Measurements from ENCODE around the gene DGLUCY.

The DGLUCY gene

DNA sequence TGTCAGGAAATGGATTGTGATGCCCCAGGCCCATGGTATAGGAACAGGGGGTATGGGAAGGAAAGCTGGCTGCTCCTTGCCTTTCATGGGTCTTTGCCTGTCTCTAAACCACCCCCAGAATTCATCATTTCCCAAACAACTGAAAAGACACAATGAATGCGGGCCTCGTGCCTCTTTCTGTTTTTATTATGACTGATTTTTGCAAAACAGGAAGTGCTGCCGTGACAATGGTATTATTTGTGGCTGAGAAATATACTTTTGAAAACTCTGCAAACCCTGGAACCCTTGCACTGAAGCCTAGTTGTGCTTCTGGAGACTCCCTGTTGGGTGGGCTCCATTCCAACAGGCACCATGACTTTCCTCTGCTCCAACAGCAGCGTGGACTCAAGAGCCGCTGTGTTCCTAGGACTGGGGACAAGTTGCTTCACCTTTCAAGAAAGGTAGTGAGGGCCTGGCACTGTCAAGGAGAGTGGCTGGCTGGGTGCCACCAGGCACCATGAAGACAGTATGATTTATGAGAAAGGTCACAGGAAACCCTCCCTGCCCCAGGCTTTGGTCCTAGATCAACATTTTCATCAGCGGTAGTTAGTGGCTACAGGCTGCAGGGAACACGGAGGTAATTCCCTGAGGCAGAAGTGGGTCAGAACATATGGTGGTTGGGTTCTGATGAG is 4.8 kb upstream of the DGLUCY start:
- Histone ChIP-seq H3K9me3 (ENCODE audit: control insufficient read depth, insufficient read depth, low read depth, low read length) (no peaks in the 10 kb centered on the region), H3K27ac (ENCODE audit: low read depth, low read length) (no peak overlapping the region), H3K4me1 (ENCODE audit: control insufficient read depth, insufficient read depth, low read length) (peaks cover 9% of the 10 kb centered on the region), H3K27me3 (ENCODE audit: control insufficient read depth, insufficient read depth, low read length) (no peaks in the 10 kb centered on the region), H3K4me3 (ENCODE audit: low read depth, low read length) (no peak overlapping the region), H3K9ac (ENCODE audit: low read length) (no peak overlapping the region), H3K36me3 (ENCODE audit: control insufficient read depth, insufficient read depth, low read length) (no peaks in the 10 kb centered on the region)

DNA sequence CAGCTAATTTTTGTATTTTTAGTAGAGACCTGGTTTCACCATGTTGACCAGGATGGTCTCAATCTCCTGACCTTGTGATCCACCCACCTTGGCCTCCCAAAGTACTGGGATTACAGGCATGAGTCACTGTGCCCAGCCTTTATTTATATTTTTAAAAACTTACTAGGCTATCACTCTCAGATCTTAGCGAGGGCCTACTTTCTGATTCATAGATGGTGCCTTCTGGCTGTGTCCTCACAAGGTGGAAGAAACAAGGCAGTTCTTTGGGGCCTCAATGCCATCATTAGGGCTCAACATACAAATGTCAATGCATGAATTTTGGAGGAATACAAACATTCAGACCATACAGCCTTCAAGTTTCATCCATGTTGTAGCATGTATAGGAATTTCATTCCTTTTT is 2.4 kb upstream of the DGLUCY start:
- H3K9ac ChIP-seq (ENCODE audit: low read length) = no peak overlapping the region
- no peak overlapping the region for H3K4me3 ChIP-seq (ENCODE audit: low read depth, low read length)
- H3K27ac ChIP-seq (ENCODE audit: low read depth, low read length) = no peak overlapping the region
- peaks cover 23% of the 10 kb centered on the region for H3K4me1 ChIP-seq (ENCODE audit: control insufficient read depth, insufficient read depth, low read length)
- H3K27me3 ChIP-seq (ENCODE audit: control insufficient read depth, insufficient read depth, low read length) = no peaks in the 10 kb centered on the region
- H3K36me3 ChIP-seq (ENCODE audit: control insufficient read depth, insufficient read depth, low read length) = no peaks in the 10 kb centered on the region
- H3K9me3 ChIP-seq (ENCODE audit: control insufficient read depth, insufficient read depth, low read depth, low read length) = no peaks in the 10 kb centered on the region

DNA sequence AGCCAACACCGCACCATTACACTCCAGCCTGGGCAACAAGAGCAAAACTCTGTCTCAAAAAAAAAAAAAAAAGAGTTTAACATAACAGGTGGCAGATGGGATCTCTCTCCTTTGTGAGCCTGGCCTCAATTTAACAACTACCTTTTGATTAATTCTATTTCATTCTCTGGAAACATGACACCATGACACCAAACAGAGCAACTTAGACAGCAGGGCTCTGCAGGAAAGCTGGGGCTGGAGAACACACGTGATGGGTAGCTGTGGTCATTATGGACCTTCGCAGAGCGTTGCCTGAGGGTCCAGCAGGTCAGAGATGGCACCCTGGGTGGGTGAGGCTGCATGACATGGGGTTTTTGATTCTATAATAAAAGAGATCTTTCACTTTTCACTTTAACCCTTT is 1.7 kb upstream of the DGLUCY start:
- Histone ChIP-seq H3K4me1 (ENCODE audit: control insufficient read depth, insufficient read depth, low read length) (peaks cover 27% of the 10 kb centered on the region), H3K27ac (ENCODE audit: low read depth, low read length) (no peak overlapping the region)

DNA sequence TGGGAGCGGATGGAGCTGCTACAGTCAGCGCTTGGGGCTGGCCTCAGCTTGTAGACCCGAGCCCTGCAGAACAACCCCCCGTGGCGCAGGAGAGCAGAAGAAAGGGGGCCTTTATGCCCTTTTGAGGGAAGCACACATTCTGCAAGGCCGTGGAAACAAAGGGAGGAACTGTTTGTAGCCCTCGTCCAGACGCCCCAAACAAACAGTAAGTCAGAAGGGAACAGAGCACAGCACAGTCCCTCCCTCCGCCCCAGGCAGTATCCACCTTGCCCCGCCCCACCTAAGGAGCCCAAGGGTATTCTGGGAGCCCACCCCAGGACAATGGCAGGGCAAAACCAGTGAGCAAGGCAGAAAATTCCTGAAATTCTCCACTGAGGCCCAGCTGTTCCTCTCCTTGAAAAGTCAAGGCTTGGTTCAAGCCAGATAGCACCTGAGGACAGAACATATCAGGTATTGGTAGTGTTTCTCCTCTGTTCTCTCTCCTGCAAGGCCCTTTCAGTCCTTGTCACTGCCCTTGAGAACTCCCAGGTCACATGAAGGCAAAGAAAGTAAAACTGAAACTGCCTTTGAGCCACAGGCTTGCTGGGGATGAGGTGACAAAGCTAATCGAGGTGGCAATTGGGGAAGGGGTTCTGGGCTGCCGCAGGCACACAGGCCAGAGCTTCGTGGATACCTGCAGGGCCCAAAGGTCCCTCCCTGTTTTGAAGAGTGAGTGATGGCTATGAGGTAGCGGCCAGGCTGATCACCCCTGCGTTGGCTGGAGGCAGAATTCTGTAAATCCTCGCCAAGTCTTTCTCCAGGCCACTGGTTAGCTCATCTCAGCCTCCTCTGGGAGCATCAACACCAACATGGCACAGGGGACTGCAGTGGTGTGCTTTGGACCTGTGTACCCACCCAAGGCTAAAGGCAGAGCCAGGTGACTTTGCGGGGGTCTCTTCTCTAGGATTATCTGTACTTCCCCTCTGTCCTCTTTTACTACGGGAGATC is 499 bp downstream of the DGLUCY start:
- Histone ChIP-seq H3K9ac (ENCODE audit: low read length) (peak overlapping the region; percentile 82), H3K36me3 (ENCODE audit: control insufficient read depth, insufficient read depth, low read length) (no peaks in the 10 kb centered on the region), H3K27ac (ENCODE audit: low read depth, low read length) (peak overlapping the region; percentile 83), H3K9me3 (ENCODE audit: control insufficient read depth, insufficient read depth, low read depth, low read length) (no peaks in the 10 kb centered on the region), H3K4me3 (ENCODE audit: low read depth, low read length) (peak overlapping the region; percentile 54), H3K27me3 (ENCODE audit: control insufficient read depth, insufficient read depth, low read length) (no peaks in the 10 kb centered on the region), H3K4me1 (ENCODE audit: control insufficient read depth, insufficient read depth, low read length) (peaks cover 33% of the 10 kb centered on the region)

More for the DNA sequence above, 1.7 kb upstream of the DGLUCY start:
- no peaks in the 10 kb centered on the region for H3K27me3 ChIP-seq (ENCODE audit: control insufficient read depth, insufficient read depth, low read length)
- no peaks in the 10 kb centered on the region for H3K36me3 ChIP-seq (ENCODE audit: control insufficient read depth, insufficient read depth, low read length)
- no peak overlapping the region for H3K4me3 ChIP-seq (ENCODE audit: low read depth, low read length)
- no peak overlapping the region for H3K9ac ChIP-seq (ENCODE audit: low read length)
- no peaks in the 10 kb centered on the region for H3K9me3 ChIP-seq (ENCODE audit: control insufficient read depth, insufficient read depth, low read depth, low read length)

DNA sequence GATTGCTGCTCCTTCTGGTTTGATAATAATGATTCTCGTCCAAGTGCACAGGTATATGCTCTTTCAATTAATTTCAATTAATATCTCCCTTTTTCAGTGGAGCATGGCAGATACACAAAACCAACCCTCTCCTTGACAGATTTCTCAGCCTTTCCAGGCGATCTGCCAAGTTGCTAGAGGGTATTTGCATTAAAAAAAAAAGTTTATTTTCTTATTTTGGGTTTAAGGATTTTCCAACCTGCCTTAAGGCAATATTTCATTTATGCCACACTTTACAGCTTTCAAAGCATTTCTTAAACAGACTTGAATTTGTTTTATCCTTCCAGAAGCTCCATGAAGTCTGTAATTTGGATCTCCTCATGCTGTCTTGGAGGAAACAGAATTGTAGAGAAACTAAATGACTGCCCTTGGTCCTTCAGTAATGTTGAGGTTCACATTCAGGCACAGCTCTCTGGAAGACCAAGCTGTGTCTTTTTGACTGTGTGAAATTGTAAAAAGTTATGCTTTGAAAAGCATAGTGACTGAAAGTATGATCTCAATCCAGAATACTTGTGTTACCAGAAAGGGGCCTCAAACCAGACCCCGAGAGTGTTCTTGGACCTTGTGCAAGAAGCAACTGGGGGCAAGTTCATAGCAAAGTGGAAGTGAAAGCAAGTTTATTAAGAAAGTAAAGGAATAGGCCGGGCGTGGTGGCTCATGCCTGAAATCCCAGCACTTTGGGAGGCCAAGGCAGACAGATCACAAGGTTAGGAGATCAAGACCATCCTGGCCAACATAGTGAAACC is 2.3 kb downstream of the DGLUCY start:
- Histone ChIP-seq H3K9ac (ENCODE audit: low read length) (no peak overlapping the region), H3K9me3 (ENCODE audit: control insufficient read depth, insufficient read depth, low read depth, low read length) (no peaks in the 10 kb centered on the region), H3K4me3 (ENCODE audit: low read depth, low read length) (no peak overlapping the region), H3K27me3 (ENCODE audit: control insufficient read depth, insufficient read depth, low read length) (no peaks in the 10 kb centered on the region), H3K36me3 (ENCODE audit: control insufficient read depth, insufficient read depth, low read length) (0 out of 2 replicates have a peak, but pooled peaks cover 3% of the 10 kb centered on the region), H3K27ac (ENCODE audit: low read depth, low read length) (no peak overlapping the region), H3K4me1 (ENCODE audit: control insufficient read depth, insufficient read depth, low read length) (peaks cover 38% of the 10 kb centered on the region)

DNA sequence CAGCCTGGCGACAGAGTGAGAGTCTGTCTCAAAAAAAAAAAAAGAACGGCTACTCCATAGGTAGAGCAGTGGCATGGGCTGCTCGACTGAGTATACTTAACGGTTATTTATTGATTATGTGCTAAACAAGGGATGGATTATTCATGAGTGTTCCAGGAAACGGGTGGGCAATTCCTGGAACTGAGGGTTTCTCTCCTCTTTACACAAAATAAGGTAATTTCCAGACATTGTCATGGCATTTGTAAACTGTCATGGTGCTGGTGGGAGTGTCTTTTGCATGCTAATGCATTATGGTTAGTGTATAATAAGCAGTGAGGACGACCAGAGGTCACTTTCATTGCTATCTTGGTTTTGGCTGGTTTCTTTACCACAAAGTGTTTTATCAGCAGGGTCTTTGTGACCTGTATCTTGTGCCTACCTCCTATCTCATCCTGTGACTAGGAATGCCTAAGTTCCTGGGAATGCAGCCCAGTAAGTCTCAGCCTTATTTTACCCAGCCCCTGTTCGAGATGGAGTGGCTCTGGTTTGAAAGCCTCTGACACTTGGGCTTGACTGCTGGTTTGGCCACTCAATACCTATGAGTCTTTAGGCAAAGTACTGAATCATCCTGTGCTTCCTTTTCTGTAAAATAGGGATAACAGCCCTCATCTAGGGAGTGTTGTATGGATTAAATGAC is 3.2 kb downstream of the DGLUCY start:
- H3K9ac ChIP-seq (ENCODE audit: low read length) = no peak overlapping the region
- H3K36me3 ChIP-seq (ENCODE audit: control insufficient read depth, insufficient read depth, low read length) = 0 out of 2 replicates have a peak, but pooled peaks cover 3% of the 10 kb centered on the region
- H3K4me3 ChIP-seq (ENCODE audit: low read depth, low read length) = no peak overlapping the region
- H3K27me3 ChIP-seq (ENCODE audit: control insufficient read depth, insufficient read depth, low read length) = no peaks in the 10 kb centered on the region
- peak overlapping the region; percentile 54; the same call in 1 of the 2 replicates for H3K27ac ChIP-seq (ENCODE audit: low read depth, low read length)
- no peaks in the 10 kb centered on the region for H3K9me3 ChIP-seq (ENCODE audit: control insufficient read depth, insufficient read depth, low read depth, low read length)
- peaks cover 38% of the 10 kb centered on the region for H3K4me1 ChIP-seq (ENCODE audit: control insufficient read depth, insufficient read depth, low read length)

DNA sequence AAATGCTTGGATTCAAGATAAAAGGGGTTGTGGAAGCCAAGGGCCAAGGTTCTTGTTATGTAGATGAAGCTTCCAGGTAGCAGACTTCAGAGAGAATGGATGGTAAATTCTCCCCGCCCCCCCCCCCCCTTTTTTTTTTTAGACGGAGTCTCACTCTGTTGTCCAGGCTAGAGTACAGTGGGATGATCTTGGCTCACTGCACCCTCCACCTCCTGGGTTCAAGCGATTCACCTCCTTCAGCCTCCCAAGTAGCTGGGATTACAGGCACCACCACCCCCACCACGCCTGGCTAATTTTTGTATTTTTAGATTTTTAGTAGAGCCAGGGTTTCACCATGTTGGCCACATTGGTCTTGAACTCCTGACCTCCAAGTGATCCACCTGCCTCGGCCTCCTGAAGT is 4.1 kb downstream of the DGLUCY start:
- no peak overlapping the region for H3K27ac ChIP-seq (ENCODE audit: low read depth, low read length)
- H3K4me1 ChIP-seq (ENCODE audit: control insufficient read depth, insufficient read depth, low read length) = peaks cover 38% of the 10 kb centered on the region
- no peak overlapping the region for H3K9ac ChIP-seq (ENCODE audit: low read length)
- no peak overlapping the region for H3K4me3 ChIP-seq (ENCODE audit: low read depth, low read length)
- no peaks in the 10 kb centered on the region for H3K9me3 ChIP-seq (ENCODE audit: control insufficient read depth, insufficient read depth, low read depth, low read length)
- no peaks in the 10 kb centered on the region for H3K27me3 ChIP-seq (ENCODE audit: control insufficient read depth, insufficient read depth, low read length)
- 0 out of 2 replicates have a peak, but pooled peaks cover 3% of the 10 kb centered on the region for H3K36me3 ChIP-seq (ENCODE audit: control insufficient read depth, insufficient read depth, low read length)

DNA sequence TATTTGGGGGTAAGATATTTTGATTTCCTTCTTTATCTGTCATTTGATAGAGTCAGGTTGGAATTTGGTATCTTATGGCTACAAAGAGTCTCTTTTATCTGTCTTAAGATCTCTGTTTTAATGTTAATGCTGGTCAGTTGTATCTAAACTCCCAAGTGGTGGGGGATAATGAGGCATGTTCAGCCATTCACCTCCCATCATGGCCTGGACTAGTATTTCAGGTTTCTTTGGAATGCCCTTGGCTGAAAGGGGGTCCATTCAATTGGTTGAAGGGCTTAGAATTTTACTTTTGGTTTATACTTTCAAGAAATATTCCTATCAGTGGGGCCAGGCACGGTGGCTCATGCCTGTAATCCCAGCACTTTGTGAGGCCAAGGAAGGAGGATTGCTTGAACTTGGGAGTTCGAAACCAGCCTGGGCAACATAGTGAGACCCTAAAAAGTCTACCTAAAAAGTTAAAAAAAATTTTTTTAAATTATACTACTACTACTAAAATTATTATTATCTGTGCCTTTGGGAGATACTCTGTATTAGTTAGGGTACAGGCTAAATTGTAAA is 4.7 kb downstream of the DGLUCY start:
- H3K4me3 ChIP-seq (ENCODE audit: low read depth, low read length) = no peak overlapping the region
- H3K4me1 ChIP-seq (ENCODE audit: control insufficient read depth, insufficient read depth, low read length) = peaks cover 33% of the 10 kb centered on the region
- no peaks in the 10 kb centered on the region for H3K27me3 ChIP-seq (ENCODE audit: control insufficient read depth, insufficient read depth, low read length)
- H3K9me3 ChIP-seq (ENCODE audit: control insufficient read depth, insufficient read depth, low read depth, low read length) = no peaks in the 10 kb centered on the region
- H3K36me3 ChIP-seq (ENCODE audit: control insufficient read depth, insufficient read depth, low read length) = 0 out of 2 replicates have a peak, but pooled peaks cover 3% of the 10 kb centered on the region
- no peak overlapping the region for H3K9ac ChIP-seq (ENCODE audit: low read length)
- no peak overlapping the region for H3K27ac ChIP-seq (ENCODE audit: low read depth, low read length)

DNA sequence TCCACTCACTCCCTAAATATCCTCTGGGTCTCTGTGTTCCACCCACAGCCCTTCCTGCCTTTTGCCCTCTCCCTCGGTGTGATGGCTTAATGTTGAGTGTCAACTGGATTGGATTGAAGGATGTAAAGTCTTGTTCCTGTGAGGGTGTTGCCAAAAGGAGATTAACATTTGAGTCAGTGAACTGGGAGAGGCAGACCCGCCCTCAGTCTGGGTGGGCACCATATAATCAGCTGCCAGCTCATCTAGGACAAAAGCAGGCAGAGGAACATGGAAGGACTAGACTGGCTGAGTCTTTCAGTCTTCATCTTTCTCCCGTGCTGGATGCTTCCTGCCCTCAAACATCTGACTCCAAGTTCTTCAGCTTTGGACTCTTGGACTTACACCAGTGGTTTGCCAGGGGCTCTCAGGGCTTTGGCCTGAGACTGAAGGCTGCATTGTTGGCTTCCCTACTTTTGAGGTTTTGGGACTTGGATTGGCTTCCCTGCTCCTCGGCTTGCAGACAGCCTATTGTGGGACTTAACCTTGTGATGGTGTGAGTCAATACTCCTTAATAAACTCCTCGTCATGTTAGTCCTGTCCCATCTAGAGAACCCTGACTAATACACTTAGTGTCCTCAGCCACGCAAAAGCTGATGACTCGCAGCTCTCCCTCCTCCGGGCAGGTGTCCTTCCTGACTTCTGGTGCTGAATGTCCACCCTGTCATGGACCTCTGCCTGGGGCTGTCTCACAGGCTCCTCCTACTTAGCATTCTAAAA is 5.9 kb downstream of the DGLUCY start:
- no peak overlapping the region for H3K4me3 ChIP-seq (ENCODE audit: low read depth, low read length)
- 0 out of 2 replicates have a peak, but pooled peaks cover 3% of the 10 kb centered on the region for H3K36me3 ChIP-seq (ENCODE audit: control insufficient read depth, insufficient read depth, low read length)
- no peak overlapping the region for H3K9ac ChIP-seq (ENCODE audit: low read length)
- peaks cover 24% of the 10 kb centered on the region for H3K4me1 ChIP-seq (ENCODE audit: control insufficient read depth, insufficient read depth, low read length)
- no peak overlapping the region for H3K27ac ChIP-seq (ENCODE audit: low read depth, low read length)
- H3K9me3 ChIP-seq (ENCODE audit: control insufficient read depth, insufficient read depth, low read depth, low read length) = no peaks in the 10 kb centered on the region
- H3K27me3 ChIP-seq (ENCODE audit: control insufficient read depth, insufficient read depth, low read length) = no peaks in the 10 kb centered on the region
